DMS153 (cell line): ENCODE data around the gene TEKT2.

Source experiments
- DNase-seq: peaks from one replicate; lab custom pipeline; 2025; lab: John Stamatoyannopoulos, UW

TEKT2 gene, protein sequence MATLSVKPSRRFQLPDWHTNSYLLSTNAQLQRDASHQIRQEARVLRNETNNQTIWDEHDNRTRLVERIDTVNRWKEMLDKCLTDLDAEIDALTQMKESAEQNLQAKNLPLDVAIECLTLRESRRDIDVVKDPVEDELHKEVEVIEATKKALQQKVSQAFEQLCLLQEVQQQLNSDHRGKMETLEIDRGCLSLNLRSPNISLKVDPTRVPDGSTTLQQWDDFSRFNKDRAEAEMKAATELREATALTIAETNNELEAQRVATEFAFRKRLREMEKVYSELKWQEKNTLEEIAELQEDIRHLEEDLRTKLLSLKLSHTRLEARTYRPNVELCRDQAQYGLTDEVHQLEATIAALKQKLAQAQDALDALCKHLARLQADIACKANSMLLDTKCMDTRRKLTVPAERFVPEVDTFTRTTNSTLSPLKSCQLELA

DNA sequence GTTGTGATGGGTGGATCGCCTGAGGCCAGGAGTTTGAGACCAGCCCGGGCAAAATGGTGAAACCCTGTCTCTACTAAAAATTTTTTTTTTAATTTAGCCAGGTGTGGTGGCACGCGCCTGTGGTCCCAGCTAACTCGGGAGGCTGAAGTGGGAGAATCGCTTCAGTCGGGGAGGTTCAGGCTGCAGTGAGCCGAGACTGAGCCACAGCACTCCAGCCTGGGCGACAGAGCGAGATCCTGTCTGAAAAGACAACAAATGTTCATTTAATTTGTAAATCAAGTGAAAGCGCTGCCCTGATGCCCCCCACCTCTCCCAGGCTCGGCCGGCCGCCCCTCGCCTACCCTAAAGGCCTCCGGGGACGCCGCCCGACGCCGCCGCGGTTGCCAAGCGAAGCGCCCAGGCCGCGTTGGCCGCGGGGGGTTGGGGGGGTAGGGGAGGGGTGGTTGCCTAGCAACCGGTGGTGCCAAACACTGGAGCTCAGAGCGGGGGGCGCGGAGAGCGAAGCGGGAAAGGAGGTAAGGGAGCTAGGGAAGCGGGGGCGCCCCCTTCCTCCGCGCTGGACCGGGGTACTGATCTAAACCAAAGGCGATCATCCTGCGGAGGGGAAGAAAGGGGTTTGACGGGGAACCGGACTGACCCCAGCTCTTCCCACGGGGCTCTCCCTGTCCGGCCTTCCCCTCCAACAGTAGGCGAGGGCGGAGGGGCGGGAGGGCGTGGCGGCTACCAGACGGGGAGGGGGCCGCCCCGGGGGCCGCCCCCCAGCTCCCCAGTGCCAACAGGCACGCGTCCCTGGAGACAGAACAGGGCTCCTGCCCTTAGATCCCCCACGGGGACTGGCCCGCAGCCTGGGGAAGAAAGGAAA, at the start of gene TEKT2:
Gene TEKT2 (plus strand): TSS at position 460 of the 862 bp plus-strand sequence. CDS start 828 bp downstream, outside the sequence.
- peak; percentile 63 for DNase-seq

DNA sequence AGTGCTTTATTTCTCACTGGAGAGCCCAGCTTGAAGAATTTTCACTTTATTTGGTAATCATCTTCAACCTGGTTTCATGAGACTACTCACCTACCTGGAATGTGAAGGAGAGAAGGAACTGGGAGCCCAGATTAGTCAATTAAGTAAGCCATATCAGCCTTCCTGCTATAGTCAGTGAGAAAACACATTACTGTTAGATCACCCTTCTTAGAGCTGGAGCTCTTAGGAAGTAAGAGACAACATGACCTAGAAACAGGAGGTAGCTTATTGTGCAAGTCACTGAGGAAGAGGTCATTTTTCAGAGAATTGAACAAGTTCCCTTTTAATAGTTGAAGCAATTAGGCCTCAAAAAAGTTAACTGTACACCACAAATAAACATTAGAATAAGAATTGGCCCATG, 49.2 kb upstream of the TEKT2 start:
- DNase-seq, result no peak

DNA sequence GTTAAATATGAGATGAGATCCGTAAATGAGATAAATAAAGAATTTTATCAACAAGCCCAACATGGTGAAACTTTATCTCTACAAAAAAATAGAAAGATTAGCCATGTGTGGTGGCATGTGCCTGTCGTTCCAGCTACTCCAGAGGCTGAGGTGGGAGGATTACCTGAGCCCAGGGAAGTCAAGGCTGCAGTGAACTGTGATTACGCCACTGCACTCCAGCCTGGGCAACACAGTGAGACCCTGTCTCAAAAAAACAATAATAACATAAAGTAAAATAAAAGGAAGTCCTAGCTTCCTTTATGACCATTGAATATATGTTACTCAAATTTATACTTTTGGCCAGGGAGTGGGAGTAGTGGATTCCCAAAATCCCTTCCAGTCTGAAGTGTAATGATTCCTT, 48.7 kb upstream of the TEKT2 start:
- no peak for DNase-seq

DNA sequence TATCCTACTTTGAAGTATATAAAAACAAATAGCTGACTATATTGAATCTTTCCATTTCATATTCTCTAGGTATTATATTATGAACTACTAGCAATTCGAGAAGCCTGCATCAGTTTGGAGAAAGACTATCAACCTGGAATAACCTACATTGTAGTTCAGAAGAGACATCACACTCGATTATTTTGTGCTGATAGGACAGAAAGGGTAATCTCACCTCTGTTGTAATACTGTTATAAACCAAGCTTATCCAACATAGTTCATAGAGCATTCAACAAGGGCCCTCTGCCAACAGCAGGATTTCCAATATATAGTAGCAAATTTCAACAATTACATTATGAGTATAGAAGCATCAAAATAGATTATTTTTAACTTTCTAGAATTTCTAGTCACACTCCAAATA, 43.7 kb upstream of the TEKT2 start:
- no peak for DNase-seq

DNA sequence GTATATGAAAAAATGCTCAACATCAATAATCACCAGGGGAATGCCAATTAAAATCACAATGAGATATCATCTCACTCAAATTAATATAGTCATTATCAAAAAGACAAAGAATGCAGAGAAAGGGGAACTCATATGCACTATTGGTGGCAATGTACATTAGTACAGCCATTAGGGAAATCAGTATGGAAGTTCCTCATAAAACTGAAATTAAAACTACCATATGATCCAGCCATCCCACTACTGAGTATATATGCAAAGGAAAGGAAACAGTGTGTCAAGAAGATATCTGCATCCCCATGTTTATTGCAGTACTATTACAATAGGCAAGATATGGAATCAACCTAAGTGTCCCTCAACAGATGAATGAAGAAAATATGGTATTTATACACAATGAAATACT, 32.1 kb upstream of the TEKT2 start:
- no peak for DNase-seq

DNA sequence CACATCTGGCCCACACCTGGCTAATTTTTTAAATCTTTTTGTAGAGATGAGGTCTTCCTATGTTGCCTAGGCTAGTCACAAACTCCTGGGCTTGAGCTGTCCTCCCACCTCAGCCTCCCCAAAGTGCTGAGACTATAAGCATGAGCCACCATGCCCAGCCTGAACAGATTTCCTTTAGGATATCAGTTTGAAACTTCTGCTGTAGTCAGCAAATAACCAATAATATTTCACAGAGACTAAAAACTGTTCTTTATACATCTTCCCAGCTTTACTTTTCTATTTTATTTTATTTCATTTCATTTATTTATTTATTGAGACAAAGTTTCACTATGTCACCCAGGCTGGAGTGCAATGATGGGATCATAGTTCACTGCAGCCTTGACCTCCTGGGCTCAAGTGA, 29.9 kb upstream of the TEKT2 start:
- no peak for DNase-seq

DNA sequence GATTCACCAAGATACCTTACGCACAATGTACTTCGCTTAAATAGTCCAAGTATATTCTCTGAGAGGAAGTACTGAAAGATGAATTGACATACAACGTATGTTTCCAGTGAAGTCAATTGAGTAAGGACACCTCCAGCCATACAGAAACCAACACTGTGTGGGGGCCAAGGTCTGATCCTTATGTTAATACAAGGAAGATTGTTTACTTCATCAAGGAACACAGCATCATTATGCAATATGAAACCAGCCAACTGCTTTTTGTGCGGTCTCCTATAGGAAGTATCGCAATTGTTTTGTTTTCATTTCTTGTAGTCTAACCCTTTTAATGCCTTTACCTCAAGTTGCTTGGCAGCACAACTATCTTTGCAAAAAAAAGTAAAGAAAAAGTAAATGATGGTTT, 28.2 kb upstream of the TEKT2 start:
- no peak for DNase-seq

DNA sequence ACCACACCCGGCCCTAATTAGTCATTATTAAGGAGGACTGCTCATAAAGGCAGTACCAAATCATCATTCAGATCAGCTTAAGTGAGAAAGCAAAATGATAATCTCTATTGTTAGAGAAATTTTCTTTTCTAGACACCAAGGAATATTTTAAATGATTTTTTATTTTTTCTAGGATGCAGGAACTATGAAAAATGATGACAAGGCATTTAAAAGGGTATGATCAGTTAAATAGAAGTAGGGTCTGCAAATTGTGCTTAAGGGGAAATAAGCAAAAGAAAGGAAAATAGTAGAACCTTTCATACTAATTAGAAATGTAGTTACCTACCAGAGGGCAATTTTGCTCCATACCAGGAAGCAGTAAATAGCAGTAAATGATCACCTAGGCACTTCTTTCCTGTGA, 21.6 kb upstream of the TEKT2 start:
- no peak for DNase-seq

DNA sequence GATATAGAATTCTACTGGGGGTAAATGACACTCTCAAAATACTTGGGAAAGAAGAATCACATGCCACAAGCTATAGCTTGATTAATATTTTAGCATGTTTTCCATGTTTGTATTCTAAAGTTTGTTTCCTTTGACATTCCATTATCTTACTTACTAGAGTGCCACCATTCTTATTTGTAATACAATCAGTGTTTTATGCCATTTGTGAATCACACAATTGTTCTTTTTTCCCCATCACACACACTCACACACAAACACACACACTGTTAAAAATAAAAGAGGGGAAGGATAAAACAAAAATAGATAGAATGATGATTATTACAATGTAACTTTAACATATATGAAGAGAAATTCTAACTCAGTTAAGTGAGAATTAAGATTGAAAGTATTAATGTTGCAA, 16.0 kb upstream of the TEKT2 start:
- no peak for DNase-seq

DNA sequence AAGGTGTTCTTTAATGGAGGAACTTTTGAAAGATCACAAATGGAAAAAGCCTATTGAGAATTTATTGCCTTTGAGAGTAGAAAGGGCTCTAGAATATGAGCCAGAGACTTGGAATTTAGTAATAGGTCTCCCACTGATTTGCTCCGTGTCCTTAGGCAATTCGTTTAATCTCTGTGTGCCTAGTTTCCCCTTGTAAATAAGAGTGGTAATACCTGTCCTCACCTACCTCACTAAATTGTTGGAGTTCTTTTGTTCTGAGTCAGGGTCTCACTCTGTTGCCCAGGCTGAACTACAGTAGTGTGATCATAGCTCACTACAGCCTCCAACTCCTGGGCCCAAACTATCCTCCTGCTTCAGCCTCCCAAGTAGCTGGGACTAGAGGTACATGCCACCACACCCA, 15.0 kb upstream of the TEKT2 start:
- DNase-seq, result no peak

DNA sequence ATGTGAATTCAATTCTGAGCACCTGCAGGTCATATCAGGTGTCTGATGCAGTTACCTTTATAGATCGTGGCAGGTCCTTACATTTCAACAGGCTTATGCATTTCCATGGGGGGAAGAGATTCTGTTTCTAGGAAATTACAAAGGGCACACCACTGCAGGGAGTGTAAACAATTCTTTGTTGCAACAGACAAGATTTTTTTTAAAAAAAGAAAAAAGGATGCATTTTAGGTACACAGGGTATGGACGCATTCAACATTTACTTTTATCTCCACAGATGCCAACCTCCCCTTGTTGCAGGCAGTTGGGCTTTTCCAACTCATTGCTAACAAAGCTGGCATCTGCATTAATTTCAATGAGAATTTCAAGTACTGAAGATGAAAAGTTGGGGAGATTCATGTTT, 13.5 kb upstream of the TEKT2 start:
- no peak for DNase-seq

DNA sequence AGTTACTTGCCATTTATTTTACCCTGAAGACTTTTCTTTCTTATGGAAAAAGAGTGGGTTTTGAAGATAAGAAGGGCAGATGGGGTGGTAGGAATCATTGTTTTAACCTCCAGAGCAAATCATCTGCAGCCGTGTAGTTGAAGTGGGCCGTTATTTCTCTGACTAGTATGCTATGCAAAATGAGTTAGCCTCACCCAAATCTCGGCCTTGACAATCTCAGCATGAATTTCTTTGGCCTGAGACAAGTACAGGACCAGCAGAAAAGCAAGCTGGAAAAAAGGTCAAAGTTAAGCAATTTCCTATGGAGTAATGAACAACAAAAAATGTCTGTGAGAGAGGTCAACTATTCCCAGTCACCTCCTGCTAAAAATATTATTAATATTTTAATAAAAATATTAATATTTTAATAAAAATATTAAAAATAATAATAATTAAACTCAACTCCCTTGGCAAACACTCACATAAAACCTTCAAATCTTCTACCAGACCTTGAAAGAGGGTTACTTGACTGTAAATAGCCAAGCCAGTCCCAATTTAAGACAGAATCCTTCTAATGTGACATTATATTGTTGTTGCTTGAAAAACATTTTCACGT, 6.8 kb upstream of the TEKT2 start:
- no peak for DNase-seq

DNA sequence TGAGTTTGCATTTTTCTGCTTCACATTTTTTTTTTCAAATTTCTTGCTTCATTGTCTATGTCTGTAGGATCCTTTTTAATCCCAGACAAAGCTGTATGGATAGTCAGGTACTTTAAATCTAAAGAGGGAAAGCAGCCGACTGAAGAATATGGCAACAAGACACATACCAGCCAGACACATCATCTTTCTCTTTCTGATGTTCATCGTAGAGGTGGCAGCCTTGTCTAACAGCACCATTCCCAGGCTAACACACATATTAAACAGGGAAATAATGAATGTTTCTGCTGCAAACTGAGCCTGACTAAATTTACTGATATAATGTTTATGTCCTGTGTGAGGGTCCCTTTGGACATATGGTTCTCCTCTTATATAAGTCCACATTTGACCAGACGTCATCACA, 3.7 kb upstream of the TEKT2 start:
- DNase-seq, result no peak

DNA sequence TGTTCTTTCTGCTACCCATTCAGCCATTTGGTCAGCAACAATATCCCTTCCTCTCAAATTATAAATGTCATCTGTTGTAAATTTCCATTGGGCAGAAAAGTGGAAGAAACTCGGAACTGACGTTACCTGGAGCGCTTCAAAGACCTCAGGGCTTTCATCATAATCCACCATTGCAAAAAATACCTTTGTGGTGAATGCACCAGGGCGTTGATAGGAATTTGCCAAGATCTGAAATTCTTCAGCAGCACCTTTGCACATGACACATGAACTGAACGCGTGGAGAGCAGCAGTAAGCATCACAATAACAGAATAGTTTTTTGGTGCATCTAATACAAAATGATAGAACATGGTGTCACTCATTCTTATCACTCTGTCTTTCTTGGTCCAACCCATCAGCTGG, 3.1 kb upstream of the TEKT2 start:
- no peak for DNase-seq

DNA sequence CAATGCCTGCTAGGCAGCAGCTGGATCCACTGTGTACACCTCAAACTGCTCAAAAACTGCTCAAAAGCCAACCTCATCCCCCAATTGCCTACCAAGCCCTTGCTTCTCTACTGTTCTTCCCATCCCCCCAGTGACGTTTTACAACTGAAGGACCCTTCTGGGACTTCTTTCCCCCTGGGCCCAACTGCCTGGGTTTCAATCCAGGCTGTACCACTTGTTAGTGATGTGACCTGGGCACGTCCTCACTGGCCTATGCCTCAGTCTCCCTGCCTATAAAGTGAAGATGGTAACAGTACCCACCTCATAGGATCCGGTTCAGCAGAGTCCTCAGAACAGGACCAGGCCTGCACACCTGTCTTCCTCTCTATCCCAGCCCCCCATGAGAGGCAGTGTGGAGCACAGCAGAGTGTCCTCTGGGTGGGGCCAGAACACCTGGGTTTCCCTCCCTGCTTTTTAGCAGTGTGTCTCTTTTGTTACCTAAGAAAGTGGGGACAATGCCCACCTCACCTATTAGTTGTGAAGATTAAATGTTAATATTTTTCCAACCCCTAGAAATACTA, 1.9 kb upstream of the TEKT2 start:
- no peak for DNase-seq

DNA sequence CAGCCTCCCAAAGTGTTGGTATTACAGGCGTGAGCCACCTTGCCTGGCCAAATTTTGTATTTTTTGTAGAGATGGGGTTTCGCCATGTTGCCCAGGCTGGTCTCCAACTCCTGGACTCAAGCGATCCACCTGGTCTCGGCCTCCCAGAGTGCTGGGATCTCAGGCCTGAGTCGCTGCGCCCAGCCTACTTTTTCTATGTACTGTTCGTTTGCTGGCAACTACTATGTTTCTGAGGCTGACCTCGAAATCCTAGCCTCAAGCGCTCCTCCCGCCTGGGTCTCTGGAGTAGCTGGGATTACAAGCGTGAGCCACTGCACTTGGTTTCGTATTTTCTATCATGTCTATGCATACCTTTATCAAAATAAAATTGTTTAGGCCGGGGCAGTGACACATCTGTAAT, 675 bp upstream of the TEKT2 start:
- DNase-seq, result no peak

DNA sequence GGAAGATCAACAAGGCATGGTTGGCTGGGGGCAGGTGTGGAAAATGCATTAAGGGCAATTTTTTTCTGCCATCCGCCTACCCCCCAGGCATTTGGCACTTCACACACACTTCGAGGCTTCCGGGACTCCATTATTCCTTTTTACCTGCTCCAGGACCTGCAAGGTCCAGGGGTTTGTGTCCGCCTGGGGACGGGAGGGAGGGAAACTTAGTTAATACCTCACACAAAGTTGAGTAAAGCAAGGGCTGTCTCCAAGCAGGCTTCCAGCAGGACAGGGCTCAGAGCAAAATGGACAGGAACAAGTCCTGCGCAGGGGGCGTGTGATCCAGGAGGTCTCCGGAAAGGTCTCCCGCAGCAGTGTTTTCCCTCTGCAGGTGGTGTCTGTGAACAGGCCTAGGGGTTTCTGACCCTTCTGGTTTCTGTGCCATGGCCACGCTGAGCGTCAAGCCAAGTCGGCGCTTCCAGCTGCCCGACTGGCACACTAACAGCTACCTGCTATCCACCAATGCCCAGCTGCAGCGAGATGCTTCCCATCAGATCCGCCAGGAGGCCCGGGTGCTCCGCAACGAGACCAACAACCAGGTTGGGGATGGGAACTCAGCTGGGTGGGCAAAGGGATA, 712 bp downstream of the TEKT2 start:
- peak; percentile 54 for DNase-seq

DNA sequence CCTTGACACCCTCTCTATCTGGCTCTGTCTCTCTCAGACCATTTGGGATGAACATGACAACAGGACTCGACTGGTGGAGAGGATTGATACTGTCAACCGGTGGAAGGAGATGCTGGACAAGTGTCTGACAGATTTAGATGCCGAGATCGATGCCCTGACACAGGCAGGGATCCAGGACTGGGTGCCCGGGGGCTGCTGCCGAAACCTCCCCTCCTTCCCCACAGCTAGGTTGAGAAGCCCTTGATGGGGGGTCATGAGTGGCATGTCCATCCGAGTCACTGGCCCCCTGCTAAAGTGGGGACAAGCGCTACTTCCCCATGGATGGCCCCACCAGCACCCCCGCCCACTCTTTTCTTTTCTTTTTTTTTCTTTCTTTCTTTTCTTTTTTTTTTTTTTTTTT, 1.2 kb downstream of the TEKT2 start:
- no peak for DNase-seq

DNA sequence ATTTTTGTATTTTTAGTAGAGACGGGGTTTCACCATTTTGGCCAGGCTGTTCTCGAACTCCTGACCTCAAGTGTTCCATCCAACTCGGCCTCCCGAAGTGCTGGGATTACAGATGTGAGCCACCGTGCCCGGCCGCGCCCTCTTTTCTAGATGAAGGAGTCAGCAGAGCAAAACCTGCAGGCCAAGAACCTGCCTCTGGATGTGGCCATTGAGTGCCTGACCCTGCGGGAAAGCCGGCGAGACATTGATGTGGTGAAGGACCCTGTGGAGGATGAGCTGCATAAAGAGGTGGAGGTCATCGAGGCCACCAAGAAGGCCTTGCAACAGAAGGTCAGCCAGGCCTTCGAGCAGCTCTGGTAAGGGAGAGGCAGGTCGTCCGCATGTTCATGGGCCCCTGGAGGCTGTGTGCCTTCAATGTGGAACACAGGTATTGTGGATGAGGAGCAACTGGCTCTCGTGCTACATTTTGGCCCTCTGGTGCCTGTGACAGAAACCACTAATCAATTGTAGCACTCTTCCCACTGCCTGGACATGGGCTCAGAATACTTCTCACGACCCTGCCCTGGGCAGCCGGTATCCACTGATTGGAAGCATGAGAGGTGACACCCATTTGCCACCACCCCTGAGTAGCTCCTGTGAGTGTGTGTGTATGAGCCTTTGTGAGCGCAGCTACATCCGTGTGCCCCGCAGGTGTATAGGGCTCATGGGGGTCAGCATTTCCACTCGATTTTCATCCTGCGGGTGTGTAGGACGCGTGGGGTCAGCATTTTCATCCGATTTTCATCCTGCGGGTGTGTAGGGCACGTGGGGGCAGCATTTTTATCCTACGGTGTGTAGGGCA, 2.0 kb downstream of the TEKT2 start:
- DNase-seq, result no peak

DNA sequence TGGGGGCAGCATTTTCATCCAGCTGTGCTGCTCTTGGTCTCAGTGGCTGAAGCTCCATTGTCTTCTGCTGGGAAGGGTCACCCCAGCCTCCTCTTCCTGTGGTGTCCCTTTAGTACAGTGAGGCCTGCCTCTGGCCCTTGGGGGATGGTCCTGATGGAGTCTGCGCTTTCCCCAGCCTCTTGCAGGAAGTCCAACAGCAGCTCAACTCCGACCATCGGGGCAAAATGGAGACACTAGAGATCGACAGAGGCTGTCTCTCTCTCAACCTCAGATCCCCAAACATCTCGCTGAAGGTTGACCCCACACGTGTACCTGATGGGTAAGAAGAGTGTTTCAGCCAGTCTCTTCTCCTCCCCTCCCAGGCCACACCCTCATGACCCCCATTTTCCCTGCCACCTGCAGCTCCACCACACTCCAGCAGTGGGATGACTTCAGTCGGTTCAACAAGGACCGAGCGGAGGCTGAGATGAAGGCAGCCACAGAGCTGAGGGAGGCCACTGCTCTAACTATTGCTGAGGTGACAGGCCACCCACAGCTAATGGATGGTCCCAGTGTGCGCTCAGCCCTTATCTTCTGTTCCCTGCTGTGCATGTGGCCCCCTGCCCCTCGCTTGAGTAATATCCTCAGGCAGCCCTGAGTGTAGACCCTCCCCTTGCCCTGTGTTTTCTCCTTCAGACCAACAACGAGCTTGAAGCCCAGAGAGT, 2.8 kb downstream of the TEKT2 start:
- no peak for DNase-seq
